PC-9 (cell line): Measurements from ENCODE around the gene PIP5K1B. TPM values are rescaled to one million over a fixed set of nuclear protein-coding genes. Genes with fewer than 3 reads are reported as not detected.

ENCODE experiments used
- BruUV-seq: library from RNA; stranded (reverse); fragments of 400-500 nt; replicated peaks from 2 replicates; lab custom pipeline; 2021; lab: Mats Ljungman, UMichigan
- CTCF ChIA-PET: fragments of 300-600 bp; sonication (Branson Sonifier 250); formaldehyde crosslinking; loops from one replicate; lab custom pipeline; 2022; ENCODE audit warnings: antibody characterized with exemption; lab: Charles Lee
- POLR2A ChIA-PET: fragments of 300-600 bp; sonication (Branson Sonifier 250); formaldehyde crosslinking; loops from one replicate; lab custom pipeline; 2022; ENCODE audit warnings: antibody characterized with exemption; ENCODE audit not compliant: unreplicated experiment; lab: Charles Lee
- DNase-seq, 2 experiments: peaks; one replicate each; pipeline versions ENCODE4 v3.0.0 to v3.0.0-alpha.2; 2015 to 2022; ENCODE audit warnings: mixed read lengths in 1 of 2
- H2AFZ ChIP-seq: fragments of 200-600 bp; sonication (generic); 2 replicates; pipeline ENCODE4 v1.8.1; 2017; ENCODE audit warnings: antibody characterized with exemption
- H3F3A ChIP-seq: fragments of 200-600 bp; sonication (generic); 2 replicates; pipeline ENCODE4 v1.8.1; 2017; ENCODE audit warnings: antibody characterized with exemption, mild to moderate bottlenecking, low read depth; ENCODE audit not compliant: insufficient read depth
- H3K27ac ChIP-seq: fragments of 200-600 bp; sonication (generic); 2 replicates; pipeline ENCODE4 v1.6.1; 2016; ENCODE audit warnings: mixed run types
- H3K27me3 ChIP-seq: fragments of 200-600 bp; sonication (generic); 2 replicates; pipeline ENCODE4 v1.6.1; 2016; ENCODE audit warnings: low read depth, mixed run types; ENCODE audit not compliant: insufficient read depth
- H3K36me3 ChIP-seq: fragments of 200-600 bp; sonication (generic); 2 replicates; pipeline ENCODE4 v1.6.1; 2016; ENCODE audit warnings: low read depth, mixed run types
- H3K4me1 ChIP-seq: fragments of 200-600 bp; sonication (generic); replicated peaks from 2 replicates; pipeline ENCODE4 v1.6.1; 2016; ENCODE audit warnings: mixed run types; ENCODE audit not compliant: insufficient read depth
- H3K4me2 ChIP-seq: fragments of 200-600 bp; sonication (generic); 2 replicates; pipeline ENCODE4 v1.6.1; 2017; ENCODE audit warnings: mixed run types
- H3K4me3 ChIP-seq: fragments of 200-600 bp; sonication (generic); 2 replicates; pipeline ENCODE4 v1.6.1; 2016; ENCODE audit warnings: mixed run types
- H3K79me2 ChIP-seq: fragments of 200-600 bp; sonication (generic); 2 replicates; pipeline ENCODE4 v1.6.1; 2017; ENCODE audit warnings: low read depth, mixed run types
- H3K9me2 ChIP-seq: fragments of 200-600 bp; sonication (generic); 2 replicates; pipeline ENCODE4 v1.8.1; 2017; ENCODE audit warnings: mild to moderate bottlenecking; ENCODE audit not compliant: insufficient read depth
- H3K9me3 ChIP-seq: fragments of 200-600 bp; sonication (generic); 2 replicates; pipeline ENCODE4 v1.8.1; 2016; ENCODE audit warnings: low read depth; ENCODE audit not compliant: insufficient read depth
- H4K20me1 ChIP-seq: fragments of 200-600 bp; sonication (generic); 2 replicates; pipeline ENCODE4 v1.8.1; 2017; ENCODE audit not compliant: insufficient read depth
- CTCF ChIP-seq: fragments of 200-600 bp; sonication (generic); conservative IDR thresholded peaks from 2 replicates; pipeline ENCODE4 v1.6.1; 2017; ENCODE audit warnings: mixed run types, antibody characterized with exemption, mild to moderate bottlenecking, moderate library complexity
- EZH2 ChIP-seq: fragments of 200-600 bp; sonication (generic); IDR thresholded peaks from 2 replicates; pipeline ENCODE4 v1.8.0; 2017; ENCODE audit warnings: antibody characterized with exemption, low read depth
- intact Hi-C: fragments of 100-400 bp; cut with micrococcal nuclease; formaldehyde crosslinking; loops from one replicate; pipeline ENCODE4 v1.10.0; 2022; ENCODE audit not compliant: unreplicated experiment
- total RNA-seq: library from RNA; stranded (reverse); gene quantifications from 2 replicates; pipeline ENCODE4 v1.2.3, GENCODE V29; 2021

The PIP5K1B gene
- total RNA-seq, 1 experiment from 2014 or later = not detected

GRCh38 chr9:68999393-69000105 is 294.5 kb downstream of the PIP5K1B start:
- BruUV-seq = no TSS peak

GRCh38 chr9:69001921-69002320 is 296.9 kb downstream of the PIP5K1B start:
- CTCF ChIA-PET = no interaction called here

More at GRCh38 chr9:68999393-69000105, 294.5 kb downstream of the PIP5K1B start:
- H3K36me3 ChIP-seq = no peaks in the 10 kb centered on the region
- H3F3A ChIP-seq = no peaks in the 10 kb centered on the region
- intact Hi-C loops = loop anchor here (1.0 kb wide), 1 partner anchor 415 kb away; no protein-coding TSS in a partner anchor
- POLR2A ChIA-PET = no interaction called here
- no peaks in the 10 kb centered on the region for H3K9me3 ChIP-seq
- no peaks in the 10 kb centered on the region for H3K79me2 ChIP-seq
- peak in 1 of 2 experiments; percentile 41 for DNase-seq
- no peaks in the 10 kb centered on the region for H4K20me1 ChIP-seq
- no peak for TF ChIP-seq EZH2
- TF ChIP-seq CTCF = peak; percentile 69
- no peak overlapping the region for H3K4me3 ChIP-seq
- H2AFZ ChIP-seq = no peak overlapping the region
- CTCF ChIA-PET = no interaction called here
- H3K4me2 ChIP-seq = no peak overlapping the region
- H3K9me2 ChIP-seq = no peaks in the 10 kb centered on the region
- no peaks in the 10 kb centered on the region for H3K4me1 ChIP-seq
- H3K27me3 ChIP-seq = peaks cover 94% of the 10 kb centered on the region
- no peak overlapping the region for H3K27ac ChIP-seq

GRCh38 chr9:69003051-69003450 is 298.0 kb downstream of the PIP5K1B start:
- no TSS peak for BruUV-seq
- intact Hi-C loops = no loop called here

More at GRCh38 chr9:69001921-69002320, 296.9 kb downstream of the PIP5K1B start:
- H2AFZ ChIP-seq = no peak overlapping the region
- H3K4me2 ChIP-seq = no peak overlapping the region
- no peaks in the 10 kb centered on the region for H3K9me2 ChIP-seq
- H4K20me1 ChIP-seq = no peaks in the 10 kb centered on the region
- H3K4me3 ChIP-seq = no peak overlapping the region
- H3K27me3 ChIP-seq = peaks cover 92% of the 10 kb centered on the region
- H3K4me1 ChIP-seq = no peaks in the 10 kb centered on the region
- POLR2A ChIA-PET = no interaction called here
- H3F3A ChIP-seq = no peaks in the 10 kb centered on the region
- no peaks in the 10 kb centered on the region for H3K79me2 ChIP-seq
- no peak for DNase-seq
- no TSS peak for BruUV-seq
- no peak overlapping the region for H3K27ac ChIP-seq
- H3K9me3 ChIP-seq = no peaks in the 10 kb centered on the region
- TF ChIP-seq EZH2 = no peak
- TF ChIP-seq CTCF = no peak
- intact Hi-C loops = no loop called here
- H3K36me3 ChIP-seq = no peaks in the 10 kb centered on the region

More at GRCh38 chr9:69003051-69003450, 298.0 kb downstream of the PIP5K1B start:
- Histone ChIP-seq H2AFZ (no peak overlapping the region), H3K4me2 (no peak overlapping the region), H3K36me3 (no peaks in the 10 kb centered on the region), H3F3A (no peaks in the 10 kb centered on the region), H3K27ac (no peak overlapping the region), H3K4me1 (no peaks in the 10 kb centered on the region), H4K20me1 (no peaks in the 10 kb centered on the region), H3K27me3 (peaks cover 92% of the 10 kb centered on the region), H3K9me3 (no peaks in the 10 kb centered on the region), H3K4me3 (no peak overlapping the region), H3K9me2 (no peaks in the 10 kb centered on the region), H3K79me2 (no peaks in the 10 kb centered on the region)
- POLR2A ChIA-PET = no interaction called here
- TF ChIP-seq CTCF = no peak
- CTCF ChIA-PET = no interaction called here
- DNase-seq = no peak
